Transverse colon (tissue), 4 donors: ENCODE data around the gene C2CD4A.

Source experiments
- CTCF ChIP-seq, 5 experiments: fragments of 200-600 bp in 3 of 5; fragments of 450-650 bp in 2 of 5; sonication (generic) in 3 of 5; IDR thresholded peaks; 1 replicate in 2 of 5; 2 replicates in 3 of 5; pipeline ENCODE4 v1.5.1; 2016 to 2017; ENCODE audit warnings: antibody characterized with exemption in 5 of 5, inconsistent platforms in 3 of 5, mild to moderate bottlenecking in 2 of 5, moderate library complexity in 1 of 5
- EP300 ChIP-seq: sonication (generic); formaldehyde crosslinking; IDR thresholded peaks from one replicate; pipeline ENCODE4 v1.6.1; 2017; ENCODE audit warnings: antibody characterized with exemption, low read depth
- POLR2A ChIP-seq: fragments of 450-650 bp; IDR thresholded peaks from one replicate; pipeline ENCODE4 v1.6.1; 2016; ENCODE audit warnings: antibody characterized with exemption, mild to moderate bottlenecking, moderate library complexity
- POLR2AphosphoS5 ChIP-seq, 3 donors: sonication (generic); formaldehyde crosslinking; IDR thresholded peaks; one replicate each; pipeline ENCODE4 v1.6.1; 2016; ENCODE audit warnings: antibody characterized with exemption in 3 of 3

- no peak for TF ChIP-seq CTCF (IDR thresholded peaks at IDR 0.05)
- TF ChIP-seq POLR2A = no peak
- TF ChIP-seq POLR2AphosphoS5 (IDR thresholded peaks at IDR 0.05) = no peak
- no peak for TF ChIP-seq EP300
Observed at GRCh38 chr15:62104846-62105245, 38.1 kb downstream of the C2CD4A start.
